Measurements from ENCODE around the gene SCT.
A peak's percentile ranks its signal among the peaks of the same experiment; 100 is the strongest.
"Not testable (repeated sequence)": the region's sequence is repeated elsewhere in the genome, so short reads cannot be mapped to it uniquely, and the experiment has no call there.

Gene SCT, protein sequence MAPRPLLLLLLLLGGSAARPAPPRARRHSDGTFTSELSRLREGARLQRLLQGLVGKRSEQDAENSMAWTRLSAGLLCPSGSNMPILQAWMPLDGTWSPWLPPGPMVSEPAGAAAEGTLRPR

DNA sequence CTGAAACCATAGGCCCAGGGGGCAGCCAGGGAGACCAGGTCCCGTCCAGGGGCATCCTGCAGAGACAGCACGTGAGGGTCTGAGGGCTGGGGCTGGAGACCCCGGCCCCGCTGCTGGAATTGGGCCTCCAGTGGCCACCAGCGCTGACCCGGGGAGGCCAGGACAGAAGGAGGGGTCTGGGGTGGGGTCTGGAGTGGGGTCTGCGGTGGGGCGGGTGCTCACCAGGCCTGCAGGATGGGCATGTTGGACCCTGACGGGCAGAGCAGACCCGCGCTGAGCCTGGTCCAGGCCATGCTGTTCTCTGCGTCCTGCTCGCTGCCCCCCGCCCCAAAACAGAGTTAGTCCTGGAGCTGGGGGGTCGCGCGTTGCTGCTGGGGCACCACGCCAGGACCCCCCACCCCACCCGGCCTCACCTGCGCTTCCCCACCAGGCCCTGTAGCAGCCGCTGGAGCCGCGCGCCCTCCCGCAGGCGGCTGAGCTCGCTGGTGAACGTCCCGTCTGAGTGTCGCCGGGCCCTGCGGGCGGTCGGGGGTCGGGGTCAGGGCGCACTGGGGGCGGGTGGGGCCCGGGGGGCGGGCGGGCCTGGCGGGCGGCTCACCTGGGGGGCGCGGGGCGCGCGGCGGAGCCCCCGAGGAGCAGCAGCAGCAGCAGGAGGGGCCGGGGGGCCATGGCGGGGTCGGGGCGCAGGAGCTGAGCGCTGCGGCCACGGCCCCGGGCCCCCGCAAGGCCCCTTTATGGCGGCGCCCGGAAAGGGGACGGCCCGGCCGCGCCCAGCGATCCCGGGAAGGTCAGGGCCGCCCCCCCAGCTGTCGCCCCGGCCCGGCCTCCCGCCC lies at the start of gene SCT:
Gene SCT, minus strand, starts transcription at position 707 of the 833 bp plus-strand sequence. Its CDS starts 38 bp downstream, at position 669.
- DNase-seq (ENCODE audit: low spot score): no peak

- no peak for DNase-seq (ENCODE audit: low spot score)
Observed at GRCh38 chr11:674406-674805, 47.4 kb upstream of the SCT start.

DNA sequence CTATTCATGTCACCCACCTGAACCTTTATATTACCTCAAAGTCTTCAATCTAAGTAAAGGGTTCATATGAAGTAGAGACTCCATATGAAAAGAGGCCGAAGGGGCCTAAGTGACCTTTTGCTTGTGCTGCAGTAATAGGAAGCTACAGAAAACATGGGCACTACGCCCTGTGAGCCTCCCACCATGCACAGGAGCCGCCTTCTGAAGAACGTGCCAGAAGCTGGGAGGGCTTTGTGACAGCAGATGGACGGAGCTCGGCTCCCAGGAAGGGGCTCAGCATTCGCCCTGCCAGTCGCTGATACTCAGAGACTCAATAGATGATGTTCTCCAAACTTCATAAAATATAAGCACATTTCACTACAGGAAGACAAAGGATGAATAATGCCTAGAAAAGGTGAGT lies 46.9 kb upstream of the SCT start:
- no peak for DNase-seq (ENCODE audit: low spot score)

GRCh38 chr11:665704-666281 lies 38.8 kb upstream of the SCT start:
- no peak for DNase-seq (ENCODE audit: low spot score)

DNA sequence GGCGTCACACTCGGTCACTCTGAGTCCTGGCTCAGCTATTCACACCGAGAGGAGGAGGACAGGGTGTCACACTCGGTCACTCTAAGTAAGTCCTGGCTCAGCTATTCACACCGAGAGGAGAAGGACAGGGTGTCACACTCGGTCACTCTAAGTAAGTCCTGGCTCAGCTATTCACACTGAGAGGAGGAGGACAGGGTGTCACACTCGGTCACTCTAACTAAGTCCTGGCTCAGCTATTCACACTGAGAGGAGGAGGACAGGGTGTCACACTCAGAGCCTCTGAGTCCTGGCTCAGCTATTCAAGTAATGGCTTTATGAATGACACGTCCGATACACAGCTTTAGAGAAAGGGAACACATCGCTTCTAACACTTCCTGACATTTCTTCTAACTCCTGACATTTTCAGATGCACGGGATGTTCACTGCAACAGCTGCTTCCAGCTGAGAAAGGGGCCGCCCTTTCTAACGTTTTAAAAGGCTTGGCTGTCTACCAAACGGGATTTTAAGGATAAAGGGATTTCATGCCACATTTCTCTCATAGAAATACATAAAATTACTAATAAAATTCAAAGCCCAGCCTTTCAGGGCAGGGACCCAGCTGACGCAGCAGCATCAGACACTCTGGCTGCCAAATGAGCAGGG lies 38.2 kb upstream of the SCT start:
- DNase-seq (ENCODE audit: low spot score): no peak

- DNase-seq (ENCODE audit: low spot score): peak; percentile 48
Observed at GRCh38 chr11:662689-663274, 35.8 kb upstream of the SCT start.

DNA sequence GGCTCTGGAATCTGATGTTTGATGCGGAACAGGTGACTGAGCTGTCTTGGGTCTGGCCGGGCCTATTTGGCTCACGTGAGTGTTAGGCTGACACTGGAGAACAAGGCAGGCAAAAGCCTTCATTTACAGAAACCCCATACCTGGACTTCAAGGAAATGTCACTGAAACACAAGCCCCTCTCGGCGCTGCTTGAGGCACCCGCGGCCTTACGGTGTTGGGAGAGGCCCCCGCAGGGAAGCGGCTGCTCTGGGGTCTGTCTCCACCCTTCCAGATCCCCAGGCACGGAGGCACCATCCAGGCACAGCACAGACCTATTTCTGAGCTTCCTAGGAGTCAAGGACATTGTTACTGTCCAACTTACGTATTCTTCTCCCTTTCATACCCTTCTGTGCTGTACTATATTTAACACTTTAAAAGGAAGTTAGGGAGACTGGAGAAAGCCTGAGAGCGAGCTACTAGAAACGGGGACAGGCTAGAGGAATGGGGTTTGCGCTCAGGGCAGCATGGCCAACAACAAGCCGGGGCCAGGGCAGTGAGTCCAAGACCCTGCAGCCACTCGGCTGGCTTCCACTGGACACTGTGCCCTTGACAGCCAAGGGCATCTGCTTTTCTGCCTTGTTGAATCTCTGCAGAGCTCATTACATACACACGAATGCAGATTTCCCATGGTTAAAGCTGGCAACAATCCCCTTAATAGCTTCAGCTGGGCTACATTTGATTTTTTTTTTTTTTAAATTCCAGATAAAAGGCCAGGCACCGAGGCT lies 33.9 kb upstream of the SCT start:
- DNase-seq (ENCODE audit: low spot score): no peak

DNA sequence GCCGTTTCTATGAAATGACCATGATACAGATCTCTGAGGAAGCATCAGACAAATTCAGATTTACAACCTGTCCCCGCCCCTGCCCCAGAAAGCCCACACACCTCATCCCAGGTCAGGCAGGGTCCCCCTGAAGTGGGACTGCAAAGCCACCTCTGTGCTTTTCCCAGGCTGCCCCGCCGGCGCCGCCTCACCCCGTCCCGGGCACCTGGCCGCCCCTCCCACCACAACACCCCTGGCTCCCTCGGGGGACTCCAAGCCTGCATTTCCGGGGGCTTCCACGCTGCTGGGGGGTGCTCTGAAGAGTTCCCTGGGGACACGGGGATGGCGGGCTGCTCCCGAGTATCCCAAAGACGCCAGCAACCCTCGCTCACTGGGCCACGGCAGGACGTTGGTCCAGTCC lies 33.3 kb upstream of the SCT start:
- DNase-seq (ENCODE audit: low spot score): no peak

DNA sequence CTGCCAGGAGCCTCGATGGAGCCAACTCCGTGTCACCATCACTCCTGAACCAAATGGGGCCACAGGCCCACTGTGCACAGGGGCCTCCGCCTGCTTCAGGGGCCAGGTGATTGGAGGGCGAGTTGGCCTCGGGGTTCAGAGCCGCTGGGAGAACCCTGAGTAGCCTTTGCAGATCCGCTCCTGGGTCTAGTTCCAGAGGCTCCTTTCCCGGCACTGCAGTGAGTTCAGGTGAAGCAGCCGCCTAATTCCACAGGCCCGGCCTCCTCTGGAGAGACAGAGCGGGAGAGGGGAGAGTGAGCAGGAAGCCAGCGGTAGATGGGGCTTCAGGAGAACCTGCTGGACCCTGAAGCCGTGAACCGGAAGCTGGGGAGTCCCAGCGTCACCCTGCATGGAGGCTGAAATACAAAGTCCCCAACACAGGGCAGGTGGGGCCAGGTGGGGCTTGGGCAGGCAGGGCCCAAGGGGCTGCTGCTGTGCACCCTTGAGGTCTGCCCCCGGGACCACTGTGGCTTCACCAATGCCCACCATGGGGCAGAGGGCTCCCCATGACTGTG lies 32.6 kb upstream of the SCT start:
- DNase-seq (ENCODE audit: low spot score): no peak

- no peak for DNase-seq (ENCODE audit: low spot score)
Observed at GRCh38 chr11:657691-658126, 30.7 kb upstream of the SCT start.

GRCh38 chr11:656866-657265 lies 29.9 kb upstream of the SCT start:
- no peak for DNase-seq (ENCODE audit: low spot score)

GRCh38 chr11:656426-656825 lies 29.4 kb upstream of the SCT start:
- DNase-seq (ENCODE audit: low spot score): no peak

GRCh38 chr11:655036-655726 lies 28.2 kb upstream of the SCT start:
- no peak for DNase-seq (ENCODE audit: low spot score)

GRCh38 chr11:654444-654843 lies 27.5 kb upstream of the SCT start:
- DNase-seq (ENCODE audit: low spot score): not testable (repeated sequence)

GRCh38 chr11:653837-654236 lies 26.9 kb upstream of the SCT start:
- DNase-seq (ENCODE audit: low spot score): no peak

DNA sequence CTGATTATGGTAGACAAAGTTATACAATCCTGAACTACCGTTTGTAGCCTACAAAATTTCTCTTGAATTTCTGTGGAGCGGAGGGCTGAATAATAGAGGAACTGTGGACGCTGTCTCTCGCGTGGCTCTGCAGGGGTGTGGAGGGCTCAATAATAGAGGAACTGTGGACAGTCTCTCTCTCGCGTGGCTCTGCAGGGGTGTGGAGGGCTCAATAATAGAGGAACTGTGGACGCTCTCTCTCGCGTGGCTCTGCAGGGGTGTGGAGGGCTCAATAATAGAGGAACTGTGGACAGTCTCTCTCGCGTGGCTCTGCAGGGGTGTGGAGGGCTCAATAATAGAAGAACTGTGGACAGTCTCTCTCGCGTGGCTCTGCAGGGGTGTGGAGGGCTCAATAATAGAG lies 26.2 kb upstream of the SCT start:
- DNase-seq (ENCODE audit: low spot score): not testable (repeated sequence)

- no peak for DNase-seq (ENCODE audit: low spot score)
Observed at GRCh38 chr11:650482-650881, 23.5 kb upstream of the SCT start.

GRCh38 chr11:647672-648158 lies 20.7 kb upstream of the SCT start:
- DNase-seq (ENCODE audit: low spot score): not testable (repeated sequence)

DNA sequence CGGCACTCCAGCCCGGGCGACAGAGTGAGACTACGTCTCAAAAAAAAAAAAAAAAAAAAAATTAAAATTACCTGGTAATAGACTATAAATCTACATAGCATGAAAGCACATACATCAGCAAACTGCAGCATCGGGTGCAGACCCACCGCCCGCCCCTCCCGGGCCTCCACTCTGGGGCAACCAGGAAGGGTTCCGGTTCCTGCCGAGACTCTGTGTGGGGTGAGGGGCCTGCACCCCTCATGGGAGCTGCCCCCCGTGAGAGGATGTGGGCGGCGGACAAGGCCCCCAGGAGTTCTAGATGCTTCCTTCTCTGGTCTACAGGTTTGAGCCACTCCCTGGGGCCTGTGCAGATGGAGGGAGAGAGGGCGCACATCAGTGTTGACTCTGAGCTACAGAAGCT lies 19.2 kb upstream of the SCT start:
- DNase-seq (ENCODE audit: low spot score): no peak

- no peak for DNase-seq (ENCODE audit: low spot score)
Observed at GRCh38 chr11:645536-645935, 18.6 kb upstream of the SCT start.

All from pons (tissue), 1 donor.